Measurements from ENCODE around the gene SIPA1L2.

GRCh38 chr1:232669981-232670747 is 40.2 kb upstream of the SIPA1L2 start:
- TF ChIP-seq CTCF (tag by site-specific recombination; IDR thresholded peaks at IDR 0.05) (no peak), ZBTB8A (tag by site-specific recombination; IDR thresholded peaks at IDR 0.05) (0 out of 2 replicates have a peak, but pooled peaks have one; percentile 37), MEIS1 (CRISPR knock-in tag; IDR thresholded peaks at IDR 0.05; ENCODE audit: borderline replicate concordance) (no peak), ZNF585B (tag by site-specific recombination; IDR thresholded peaks at IDR 0.05) (no peak), ZNF776 (tag by site-specific recombination; IDR thresholded peaks at IDR 0.05; ENCODE audit: borderline replicate concordance) (no peak), REST (tag by site-specific recombination; IDR thresholded peaks at IDR 0.05) (no peak; the same call in 1 of the 2 replicates), ZNF132 (tag by site-specific recombination; IDR thresholded peaks at IDR 0.05; ENCODE audit: borderline replicate concordance) (no peak), ZNF24 (tag by site-specific recombination; IDR thresholded peaks at IDR 0.05) (peak; percentile 90), ZNF677 (tag by site-specific recombination; IDR thresholded peaks at IDR 0.05) (no peak), PRDM10 (tag by site-specific recombination; IDR thresholded peaks at IDR 0.05) (peak; percentile 92), KLF10 (tag by site-specific recombination; IDR thresholded peaks at IDR 0.05) (no peak; the same call in 1 of the 2 replicates), ZNF138 (tag by site-specific recombination; IDR thresholded peaks at IDR 0.05; ENCODE audit: borderline replicate concordance) (no peak), KLF9 (tag by site-specific recombination; IDR thresholded peaks at IDR 0.05; ENCODE audit: low read depth) (no peak)

Measured in HEK293 (cell line).